Mononuclear cell (primary cell): ENCODE data around the gene GPER1. TPM values are rescaled to one million over a fixed set of nuclear protein-coding genes. Genes with fewer than 3 reads are reported as not detected.

ENCODE experiments used
- H3K27me3 ChIP-seq: 2 replicates; pipeline ENCODE4 v1.6.0; 2011; ENCODE audit warnings: low read length, control low read depth; ENCODE audit not compliant: insufficient read depth
- H3K4me1 ChIP-seq: 2 replicates; pipeline ENCODE4 v1.5.1; 2011; ENCODE audit warnings: mild to moderate bottlenecking, low read length, control low read depth; ENCODE audit not compliant: insufficient read depth
- H3K4me3 ChIP-seq: 2 replicates; pipeline ENCODE4 v1.5.1; 2011; ENCODE audit warnings: mild to moderate bottlenecking, low read length, moderate library complexity
- H3K9me3 ChIP-seq: 2 replicates; pipeline ENCODE4 v1.5.1; 2011; ENCODE audit warnings: low read depth, mild to moderate bottlenecking, control low read depth, low read length
- total RNA-seq: library from RNA; depleted of rRNA; stranded (reverse); fragments of >200 nt; gene quantifications from one replicate; pipeline ENCODE4 v1.2.3, GENCODE V29; 2012

GPER1 gene
- total RNA-seq, 1 donor, result 0.42 TPM

DNA sequence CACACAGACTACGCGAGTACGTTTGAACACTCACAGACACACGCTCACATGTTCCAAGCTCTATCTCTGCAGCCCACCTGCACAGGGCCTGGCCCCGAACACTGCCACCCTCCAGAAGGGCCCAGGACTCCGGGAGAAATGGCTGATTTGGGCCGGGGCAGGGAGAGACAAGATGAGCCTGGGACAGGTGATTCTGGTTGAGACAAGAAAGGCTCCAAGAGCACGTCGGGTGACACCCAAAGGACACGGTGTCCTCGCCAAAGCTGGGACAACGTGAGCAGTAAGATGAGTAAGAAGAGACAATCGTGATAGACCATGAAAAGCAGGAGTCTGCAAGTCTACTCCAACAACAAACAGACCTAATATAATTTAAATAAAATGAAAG lies 9.2 kb downstream of the GPER1 start:
- H3K27me3 ChIP-seq, result no peaks in the 10 kb centered on the region
- H3K4me1 ChIP-seq, result no peaks in the 10 kb centered on the region
- no peak overlapping the region for H3K4me3 ChIP-seq
- no peaks in the 10 kb centered on the region for H3K9me3 ChIP-seq

DNA sequence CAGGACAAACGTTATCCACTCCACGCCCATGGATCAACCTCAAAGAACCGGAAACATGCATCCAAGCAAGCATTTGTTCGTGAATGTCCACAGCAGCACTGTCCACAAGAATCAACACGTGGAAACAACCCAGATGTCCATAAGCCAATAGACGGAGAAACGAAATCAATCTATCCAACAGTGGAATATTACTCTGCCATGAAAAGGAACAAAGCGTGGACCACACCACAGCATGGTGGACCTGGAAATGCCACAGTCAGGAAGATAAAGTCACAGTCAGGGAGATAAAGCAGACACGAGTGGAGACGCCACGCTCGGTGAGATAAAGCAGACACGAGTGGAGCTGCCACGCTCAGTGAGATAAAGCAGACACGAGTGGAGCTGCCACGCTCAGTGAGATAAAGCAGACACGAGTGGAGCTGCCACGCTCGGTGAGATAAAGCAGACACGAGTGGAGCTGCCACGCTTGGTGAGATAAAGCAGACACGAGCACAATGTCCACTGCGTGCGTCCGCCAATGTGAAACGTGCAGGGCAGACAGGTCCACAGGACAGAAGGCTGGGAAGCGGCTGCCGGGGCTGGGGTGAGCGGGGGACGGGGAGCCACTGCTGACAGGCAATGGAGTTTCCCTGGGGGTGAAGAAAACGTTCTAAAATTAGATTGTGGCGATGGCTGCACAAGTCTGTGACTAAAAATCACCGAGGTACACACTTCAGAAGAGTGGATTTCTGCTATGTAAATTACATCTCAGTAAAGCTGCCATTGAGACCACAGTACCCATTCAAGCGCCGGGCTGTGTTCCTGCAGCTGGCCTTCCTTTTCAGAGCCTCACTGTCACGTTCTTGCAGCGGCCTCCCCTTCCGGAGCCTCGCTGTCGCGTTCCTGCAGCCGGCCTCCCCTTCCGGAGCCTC lies 10.6 kb downstream of the GPER1 start:
- no peak overlapping the region for H3K4me3 ChIP-seq
- H3K27me3 ChIP-seq, result no peaks in the 10 kb centered on the region
- H3K9me3 ChIP-seq, result no peaks in the 10 kb centered on the region
- H3K4me1 ChIP-seq, result no peaks in the 10 kb centered on the region

DNA sequence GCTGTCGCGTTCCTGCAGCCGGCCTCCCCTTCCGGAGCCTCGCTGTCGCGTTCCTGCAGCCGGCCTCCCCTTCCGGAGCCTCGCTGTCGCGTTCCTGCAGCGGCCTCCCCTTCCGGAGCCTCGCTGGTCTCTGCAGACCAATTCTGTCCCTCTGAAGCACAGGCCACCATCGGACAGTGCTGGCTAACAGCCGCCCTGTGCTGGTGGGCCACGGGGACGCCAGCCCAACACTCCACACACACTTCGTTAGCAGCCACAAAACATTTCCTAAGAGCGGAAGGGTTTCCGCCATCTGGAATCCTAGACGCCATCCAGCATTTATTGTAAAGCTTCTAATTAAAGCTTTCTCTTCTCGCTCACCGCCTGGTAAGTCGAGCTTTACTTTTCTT lies 11.2 kb downstream of the GPER1 start:
- H3K9me3 ChIP-seq, result no peaks in the 10 kb centered on the region
- no peak overlapping the region for H3K4me3 ChIP-seq
- no peaks in the 10 kb centered on the region for H3K27me3 ChIP-seq
- H3K4me1 ChIP-seq, result no peaks in the 10 kb centered on the region

DNA sequence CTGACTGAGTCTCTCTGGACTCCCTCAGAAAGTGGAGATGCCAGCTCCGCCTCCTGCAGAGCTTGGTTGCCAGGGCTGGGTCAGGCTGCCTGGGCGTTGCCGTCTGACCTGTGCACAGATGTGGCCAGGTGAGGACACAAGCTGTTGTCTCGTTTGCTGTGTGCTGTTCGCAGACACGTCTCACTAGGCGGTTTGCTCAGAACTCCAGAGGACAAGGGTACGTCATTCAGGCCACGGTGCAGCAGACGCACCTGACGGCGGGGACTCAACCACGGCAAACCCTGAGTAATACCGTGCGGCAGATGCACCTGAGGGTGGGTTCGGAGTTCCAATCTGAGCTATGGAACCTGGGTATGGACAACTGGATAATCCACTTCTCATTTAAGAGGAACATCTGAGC lies 11.7 kb downstream of the GPER1 start:
- no peaks in the 10 kb centered on the region for H3K9me3 ChIP-seq
- no peaks in the 10 kb centered on the region for H3K27me3 ChIP-seq
- no peaks in the 10 kb centered on the region for H3K4me1 ChIP-seq
- no peak overlapping the region for H3K4me3 ChIP-seq

DNA sequence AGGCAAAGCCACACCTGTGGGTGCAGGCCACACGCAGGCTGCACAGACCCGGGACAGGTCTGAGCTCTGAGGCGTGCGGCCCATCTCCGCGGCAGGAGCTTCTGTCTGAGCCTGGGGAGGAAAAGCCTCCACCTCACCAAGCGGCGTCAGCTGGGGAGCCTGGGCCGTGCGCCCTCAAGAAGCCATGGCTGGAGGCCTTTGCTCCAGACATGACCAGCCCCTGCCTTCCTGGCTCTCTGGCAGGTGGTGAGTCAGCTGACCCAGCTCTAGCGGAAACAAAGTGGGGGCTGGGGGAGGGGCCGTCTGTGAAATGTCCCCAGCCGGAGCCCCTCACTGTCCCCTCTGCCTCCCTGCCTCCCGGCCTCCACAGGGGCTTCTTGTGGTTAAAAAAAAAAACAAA lies 12.5 kb downstream of the GPER1 start:
- H3K4me3 ChIP-seq, result no peak overlapping the region
- H3K27me3 ChIP-seq, result no peaks in the 10 kb centered on the region

DNA sequence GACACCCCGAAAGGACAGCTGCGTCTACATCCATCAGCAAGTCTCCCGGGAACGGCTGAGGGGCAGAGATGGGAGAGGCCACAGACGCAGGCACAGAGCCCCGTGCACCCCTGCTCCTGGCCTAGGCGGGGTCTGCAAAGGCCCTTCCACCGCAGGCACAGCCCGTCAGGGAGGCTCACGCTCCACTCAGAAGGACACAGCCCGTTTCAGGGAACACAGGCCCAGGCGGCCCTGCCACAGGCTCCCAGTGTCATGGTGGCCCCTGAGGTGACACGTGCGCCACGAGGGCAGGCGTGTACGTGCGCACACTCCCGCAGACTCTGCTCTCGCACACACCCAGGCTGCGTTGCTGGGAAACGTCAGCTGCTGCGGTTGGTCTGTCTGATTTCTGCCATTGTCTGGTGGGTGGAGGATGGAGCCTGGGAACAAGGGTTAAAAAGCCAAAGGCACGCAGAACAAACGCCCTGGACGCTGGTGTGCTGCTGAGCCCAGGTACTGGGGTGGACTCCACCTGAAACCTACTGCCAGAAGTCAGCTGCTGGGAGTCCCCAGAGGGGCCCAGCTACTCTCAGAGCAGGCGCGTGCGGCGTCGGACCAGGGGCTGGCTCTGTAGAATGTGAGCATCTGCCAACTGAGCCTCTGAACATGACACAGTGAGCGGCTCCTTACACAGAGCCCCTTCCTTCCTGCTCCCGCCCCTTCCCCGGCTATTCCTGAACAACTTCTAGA lies 13.1 kb downstream of the GPER1 start:
- no peaks in the 10 kb centered on the region for H3K9me3 ChIP-seq
- no peaks in the 10 kb centered on the region for H3K4me1 ChIP-seq

More for the DNA sequence above, 12.5 kb downstream of the GPER1 start:
- Histone ChIP-seq H3K4me1 (no peaks in the 10 kb centered on the region), H3K9me3 (no peaks in the 10 kb centered on the region)

DNA sequence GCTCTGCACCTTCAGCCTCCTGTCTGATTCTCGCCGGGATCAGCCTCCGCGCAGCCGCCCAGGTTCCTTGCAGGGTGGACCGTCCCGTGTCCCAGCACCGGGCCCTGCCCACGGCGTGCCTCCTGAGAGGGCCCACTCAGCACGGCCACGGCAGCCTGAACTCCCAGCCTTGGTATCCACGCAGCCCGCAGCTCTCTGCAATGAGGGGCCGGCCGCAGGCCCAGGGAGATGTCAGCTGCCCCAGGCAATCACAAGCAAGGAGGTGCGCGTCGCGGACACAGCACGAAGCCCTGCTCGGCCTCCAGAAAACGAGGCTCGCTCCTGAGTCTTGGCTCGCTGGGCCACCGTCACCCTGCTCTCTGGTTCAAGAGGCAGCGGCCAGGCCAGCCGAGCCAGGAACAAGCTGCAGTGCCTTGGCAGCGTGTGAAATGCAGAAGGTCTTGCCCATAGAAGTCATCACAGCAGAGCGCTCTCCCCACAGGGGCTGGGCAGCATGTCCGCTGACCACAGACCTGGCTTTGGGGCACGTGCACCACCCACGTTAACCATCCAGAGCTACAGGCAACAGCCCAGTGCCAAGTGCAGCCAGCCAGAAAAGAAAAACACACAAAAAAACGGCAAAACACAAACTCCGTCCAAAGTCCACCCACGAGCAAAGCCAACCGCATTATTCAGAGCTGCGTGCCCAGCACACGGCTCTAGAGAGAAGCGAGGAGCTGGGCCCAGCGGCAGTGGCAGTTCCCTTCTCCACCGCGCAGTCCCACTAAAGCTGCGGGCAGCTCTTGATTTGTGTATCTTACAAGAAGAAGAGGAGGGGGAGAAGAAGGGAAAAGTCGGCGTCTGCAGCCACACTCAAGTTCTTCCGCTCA lies 13.9 kb downstream of the GPER1 start:
- Histone ChIP-seq H3K4me3 (no peak overlapping the region), H3K27me3 (no peaks in the 10 kb centered on the region), H3K9me3 (no peaks in the 10 kb centered on the region), H3K4me1 (no peaks in the 10 kb centered on the region)

More for the DNA sequence above, 13.1 kb downstream of the GPER1 start:
- no peak overlapping the region for H3K4me3 ChIP-seq
- no peaks in the 10 kb centered on the region for H3K27me3 ChIP-seq

DNA sequence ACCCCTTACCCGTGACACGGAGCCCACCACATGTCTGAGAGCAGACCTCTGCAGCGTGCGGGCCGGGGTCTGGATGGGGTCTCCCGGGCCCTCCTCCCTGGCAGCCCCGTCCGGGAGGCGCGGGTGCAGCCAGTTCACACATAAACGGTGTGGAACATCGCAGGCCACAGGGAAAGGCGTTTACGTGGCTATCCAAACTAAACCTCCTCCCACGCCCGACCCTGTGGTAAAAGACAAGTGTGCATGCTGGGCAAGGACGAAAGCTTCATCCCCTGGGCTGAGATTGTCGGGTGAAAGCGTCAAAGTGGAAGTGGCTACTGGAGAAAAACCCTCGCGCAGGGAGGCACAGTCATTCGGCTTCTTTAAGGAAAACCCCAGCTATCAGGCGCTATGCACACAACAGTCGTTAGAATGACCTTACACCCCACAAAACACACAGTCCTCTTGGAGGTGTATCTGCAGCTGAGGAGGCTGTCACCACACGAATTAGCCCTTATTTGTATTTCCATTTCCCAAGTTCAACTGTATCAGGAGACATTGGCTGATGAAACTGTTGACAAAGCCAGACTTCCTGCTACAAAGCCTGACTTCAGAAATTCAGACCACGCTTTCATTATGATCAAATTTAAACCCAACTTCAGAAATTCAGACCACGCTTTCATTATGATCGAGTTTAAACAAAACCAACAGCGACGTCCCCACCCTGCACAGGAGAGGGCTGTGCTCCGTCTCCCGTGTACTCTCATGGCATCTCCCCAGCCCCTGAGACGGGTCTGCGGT lies 15.3 kb downstream of the GPER1 start:
- Histone ChIP-seq H3K9me3 (no peaks in the 10 kb centered on the region), H3K27me3 (no peaks in the 10 kb centered on the region), H3K4me1 (no peaks in the 10 kb centered on the region), H3K4me3 (no peak overlapping the region)

DNA sequence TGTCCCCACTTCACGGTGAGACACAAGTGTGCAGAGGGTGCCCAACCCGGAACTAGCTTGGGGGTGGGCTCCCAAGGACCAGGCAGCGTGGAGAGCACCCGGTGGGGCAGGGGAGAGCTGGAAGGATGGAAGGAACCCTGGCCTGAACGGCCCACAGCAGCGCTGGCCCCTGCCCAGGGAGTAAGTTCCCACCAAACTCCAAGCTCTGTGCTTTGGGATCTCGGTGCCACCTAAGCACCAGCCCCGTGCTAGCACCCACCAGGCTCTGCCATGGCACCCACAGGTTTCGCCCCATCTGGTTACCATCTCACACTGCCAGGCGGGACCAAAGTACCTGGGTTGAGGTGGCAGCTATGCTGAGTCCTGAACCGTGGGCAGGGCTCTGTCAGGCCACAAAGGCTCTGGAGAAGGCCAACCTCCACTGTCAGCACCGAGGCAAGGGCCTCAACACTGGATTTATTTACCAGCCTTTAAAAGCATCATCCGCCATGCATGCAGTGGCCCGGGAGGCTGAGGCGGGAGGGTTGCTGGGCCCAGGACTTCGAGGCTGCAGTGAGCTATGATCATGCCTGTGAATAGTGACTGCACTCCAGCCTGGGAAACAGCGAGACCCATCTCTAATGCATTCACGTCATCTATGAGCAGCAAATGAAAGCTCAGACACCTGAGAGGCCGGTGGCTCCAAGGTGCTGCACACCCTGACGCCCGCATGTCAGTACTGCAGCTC lies 16.0 kb downstream of the GPER1 start:
- Histone ChIP-seq H3K4me3 (no peak overlapping the region), H3K4me1 (no peaks in the 10 kb centered on the region)

DNA sequence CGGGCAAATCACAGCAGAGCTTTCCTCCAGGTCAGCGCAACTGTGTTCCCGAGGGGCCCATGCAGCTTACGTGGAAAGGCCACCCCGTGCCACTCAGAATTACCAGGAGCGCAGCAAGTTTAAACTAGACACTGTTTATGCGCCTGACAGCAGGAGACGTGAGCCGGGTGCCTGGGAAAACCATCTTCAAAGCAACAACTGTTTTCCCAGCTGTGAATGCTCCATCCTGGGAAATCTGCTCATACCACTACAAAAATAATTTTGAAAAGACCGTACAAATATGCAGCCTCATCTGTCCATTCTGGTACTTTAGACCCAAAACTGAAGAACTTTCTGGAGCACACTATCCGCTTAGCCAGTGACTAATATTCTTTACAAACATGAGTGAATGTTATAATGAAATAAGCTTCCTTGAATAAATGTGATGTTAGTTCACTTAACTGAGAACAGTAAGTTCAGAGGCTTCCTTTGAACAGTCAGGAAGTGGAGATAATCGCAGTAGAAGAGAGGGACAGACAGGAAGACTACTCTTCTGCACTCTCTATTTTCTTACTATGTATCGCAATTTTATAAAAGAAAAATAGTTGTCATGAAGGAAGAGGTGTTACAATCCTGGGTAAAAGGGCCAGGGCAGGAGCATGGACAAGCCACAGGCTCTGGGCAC lies 16.7 kb downstream of the GPER1 start:
- no peaks in the 10 kb centered on the region for H3K4me1 ChIP-seq
- H3K9me3 ChIP-seq, result no peaks in the 10 kb centered on the region
- H3K27me3 ChIP-seq, result no peaks in the 10 kb centered on the region
- no peak overlapping the region for H3K4me3 ChIP-seq

More for the DNA sequence above, 16.0 kb downstream of the GPER1 start:
- no peaks in the 10 kb centered on the region for H3K9me3 ChIP-seq
- H3K27me3 ChIP-seq, result no peaks in the 10 kb centered on the region

DNA sequence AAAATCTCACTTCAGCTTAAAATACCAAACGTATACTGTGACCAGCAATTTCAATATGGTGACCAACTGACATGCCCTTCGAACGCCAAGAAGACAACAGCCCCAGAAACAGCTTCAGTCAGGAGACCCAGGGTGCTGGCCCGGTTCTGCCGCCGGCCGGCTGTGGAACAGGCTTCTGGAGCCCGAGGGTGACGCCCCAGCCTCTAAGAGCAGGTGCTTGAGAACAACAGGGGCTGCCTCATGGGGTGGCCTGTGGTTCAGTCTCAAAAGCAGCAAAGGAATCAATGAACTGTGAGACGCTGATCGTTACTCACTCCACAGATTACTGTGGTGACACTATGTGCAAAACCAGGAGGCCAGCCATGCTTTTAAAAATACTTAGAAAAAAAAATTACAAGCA lies 17.3 kb downstream of the GPER1 start:
- no peaks in the 10 kb centered on the region for H3K27me3 ChIP-seq
- H3K4me3 ChIP-seq, result no peak overlapping the region
- no peaks in the 10 kb centered on the region for H3K4me1 ChIP-seq

DNA sequence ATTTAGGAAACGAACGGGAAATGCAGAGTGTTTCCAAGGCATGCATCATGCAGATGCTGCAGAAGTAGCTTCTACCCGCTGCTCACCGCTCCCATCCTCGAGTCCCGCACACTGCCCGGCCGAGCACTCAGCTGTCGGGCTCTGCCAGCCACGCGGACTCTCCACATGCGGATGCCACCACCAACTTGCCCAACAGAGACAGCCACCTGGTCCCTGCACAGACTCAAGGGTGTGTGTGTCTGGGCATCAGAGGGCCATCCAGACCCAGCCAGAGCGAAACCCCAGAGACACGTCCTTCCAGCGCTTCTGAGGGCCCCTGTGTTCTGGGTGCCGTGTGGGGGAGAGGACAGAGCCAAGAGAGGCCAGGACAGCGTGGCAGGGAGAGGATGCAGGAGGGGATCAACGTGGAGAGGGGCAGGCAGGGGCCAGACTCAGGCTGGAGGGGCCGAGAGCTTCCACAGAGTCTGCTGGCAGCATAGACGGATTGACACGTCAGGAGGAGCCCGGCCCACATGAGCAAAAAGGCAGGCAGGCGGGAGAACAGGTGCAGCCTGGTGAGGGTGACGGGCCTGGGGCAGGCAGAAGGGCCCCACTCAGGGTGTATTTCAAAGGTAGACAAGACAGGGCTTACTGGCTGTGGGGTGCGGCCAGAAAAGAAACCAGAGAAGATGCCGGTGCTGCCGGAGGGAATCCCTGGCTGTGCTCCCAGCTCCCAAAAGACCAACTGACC lies 18.3 kb downstream of the GPER1 start:
- Histone ChIP-seq H3K9me3 (no peaks in the 10 kb centered on the region), H3K27me3 (no peaks in the 10 kb centered on the region), H3K4me1 (no peaks in the 10 kb centered on the region), H3K4me3 (no peak overlapping the region)

More for the DNA sequence above, 17.3 kb downstream of the GPER1 start:
- H3K9me3 ChIP-seq, result no peaks in the 10 kb centered on the region
